A549 (cell line): ENCODE measurements around the gene MPZL2. TPM values are rescaled to one million over a fixed set of nuclear protein-coding genes. Genes with fewer than 3 reads are reported as not detected.

Experiments
- ATAC-seq, 2 experiments: fragments of 200-7000 bp in 1 of 2; fragments of >200 bp in 1 of 2; cut with Nextera tagmentation in 1 of 2; cut with Tn5 transposase in 1 of 2; 3 replicates each; pipeline versions ENCODE4 v1.8.0 to v1.9.1; 2018 to 2020; ENCODE audit warnings: mild to moderate bottlenecking in 1 of 2, moderate library complexity in 1 of 2
- CTCF ChIA-PET: fragments of 300-600 bp; sonication (Branson Sonifier 250); formaldehyde crosslinking; extraction: SDS; loops from one replicate; lab custom pipeline; 2021; ENCODE audit warnings: antibody characterized with exemption, inconsistent platforms; lab: Yijun Ruan, JAX
- POLR2A ChIA-PET: fragments of 350-600 bp; formaldehyde crosslinking; extraction: SDS; loops from one replicate; lab custom pipeline; 2021; ENCODE audit warnings: antibody characterized with exemption, inconsistent platforms; lab: Yijun Ruan, JAX
- DNase-seq, 2 experiments: peaks; one replicate each; pipeline versions ENCODE4 v3.0.0 to v3.0.0-alpha.2; 2011 to 2016; ENCODE audit warnings: low read depth in 1 of 2, low spot score in 1 of 2
- FAIRE-seq: peaks from 2 replicates; lab custom pipeline; 2011; peaks lifted over from hg19 to GRCh38; lab: Jason Lieb, UNC
- H3K27ac ChIP-seq, 2 experiments: fragments of >200 bp; sonication (Bioruptor Twin); formaldehyde crosslinking; 3 replicates each; pipeline ENCODE4 v1.5.1; 2016 to 2017
- H3K4me1 ChIP-seq: fragments of >200 bp; sonication (Bioruptor Twin); formaldehyde crosslinking; 3 replicates; pipeline ENCODE4 v1.6.1; 2016
- H3K4me2 ChIP-seq: fragments of >200 bp; sonication (Bioruptor Twin); formaldehyde crosslinking; 3 replicates; pipeline ENCODE4 v1.6.1; 2016
- H3K4me3 ChIP-seq: fragments of >200 bp; sonication (Bioruptor Twin); formaldehyde crosslinking; 3 replicates; pipeline ENCODE4 v1.5.1; 2016
- H3K9me3 ChIP-seq: fragments of >200 bp; sonication (Bioruptor Twin); formaldehyde crosslinking; 3 replicates; pipeline ENCODE4 v1.6.1; 2016
- BHLHE40 ChIP-seq: IDR thresholded peaks from 2 replicates; pipeline ENCODE4 v1.6.1; 2012; ENCODE audit warnings: low read depth, low read length, inconsistent platforms
- CBX2 ChIP-seq: fragments of 200-600 bp; sonication (generic); IDR thresholded peaks from 2 replicates; pipeline ENCODE4 v1.6.1; 2016; ENCODE audit warnings: low read depth, mild to moderate bottlenecking, borderline replicate concordance
- CEBPB ChIP-seq, 2 experiments: fragments of >200 bp in 1 of 2; sonication (Bioruptor Twin) in 1 of 2; formaldehyde crosslinking in 1 of 2; IDR thresholded peaks; 2 replicates each; pipeline ENCODE4 v1.6.1; 2012 to 2016
- CHD2 ChIP-seq: fragments of 150-350 bp; IDR thresholded peaks from 2 replicates; pipeline ENCODE4 v1.6.1; 2014; ENCODE audit warnings: low read length; ENCODE audit not compliant: partially characterized antibody
- E2F6 ChIP-seq: IDR thresholded peaks from 2 replicates; pipeline ENCODE4 v1.6.1; 2012; ENCODE audit warnings: low read depth, borderline replicate concordance
- EHF ChIP-seq: fragments of 250-450 bp; sonication (Bioruptor Pico); IDR thresholded peaks from 2 replicates; pipeline ENCODE4 v1.5.0; 2020; ENCODE audit warnings: mild to moderate bottlenecking
- EHMT2 ChIP-seq: fragments of 200-600 bp; sonication (generic); IDR thresholded peaks from 2 replicates; pipeline ENCODE4 v1.6.1; 2016; ENCODE audit warnings: antibody characterized with exemption, low read depth, mild to moderate bottlenecking, moderate library complexity
- FOSL2 ChIP-seq, 2 experiments: fragments of 450-650 bp in 1 of 2; fragments of >200 bp in 1 of 2; sonication (Bioruptor Twin) in 1 of 2; formaldehyde crosslinking; IDR thresholded peaks; 2 replicates each; pipeline versions ENCODE4 v1.5.0 to v1.6.1; 2016 to 2020; ENCODE audit warnings: mild to moderate bottlenecking in 1 of 2, moderate library complexity in 1 of 2
- HES2 ChIP-seq: fragments of >200 bp; sonication (Bioruptor Twin); formaldehyde crosslinking; IDR thresholded peaks from 2 replicates; pipeline ENCODE4 v1.6.1; 2016
- HMGXB4 ChIP-seq: fragments of 250-450 bp; sonication (Bioruptor Pico); IDR thresholded peaks from 2 replicates; pipeline ENCODE4 v1.5.0; 2021; ENCODE audit warnings: mild to moderate bottlenecking, moderate library complexity, borderline replicate concordance
- JUNB ChIP-seq: fragments of >200 bp; sonication (Bioruptor Twin); formaldehyde crosslinking; IDR thresholded peaks from 2 replicates; pipeline ENCODE4 v1.6.1; 2016
- MAFK ChIP-seq: fragments of 450-650 bp; IDR thresholded peaks from 2 replicates; pipeline ENCODE4 v1.6.1; 2014; ENCODE audit not compliant: partially characterized antibody
- MAZ ChIP-seq: fragments of 150-350 bp; IDR thresholded peaks from 2 replicates; pipeline ENCODE4 v1.6.1; 2014; ENCODE audit warnings: antibody characterized with exemption, low read depth, low read length, borderline replicate concordance
- NFE2L2 ChIP-seq: fragments of 150-350 bp; conservative IDR thresholded peaks from 2 replicates; pipeline ENCODE4 v1.6.1; 2014; ENCODE audit warnings: low read length
- NPAS2 ChIP-seq: fragments of 250-450 bp; sonication (Bioruptor Pico); IDR thresholded peaks from 2 replicates; pipeline ENCODE4 v1.8.0; 2022; ENCODE audit warnings: mild to moderate bottlenecking, moderate library complexity, borderline replicate concordance
- RAD21 ChIP-seq, 2 experiments: fragments of >200 bp in 1 of 2; sonication (Bioruptor Twin) in 1 of 2; formaldehyde crosslinking in 1 of 2; IDR thresholded peaks in 1 of 2; conservative IDR thresholded peaks in 1 of 2; 2 replicates in 1 of 2; 3 replicates in 1 of 2; pipeline ENCODE4 v1.6.1; 2012 to 2018; ENCODE audit warnings: inconsistent platforms in 1 of 2
- RFX5 ChIP-seq: fragments of 450-650 bp; IDR thresholded peaks from 2 replicates; pipeline ENCODE4 v1.7.1; 2014; ENCODE audit warnings: antibody characterized with exemption, mild to moderate bottlenecking, moderate library complexity
- ZNF302 ChIP-seq: fragments of 250-450 bp; sonication (Bioruptor Pico); IDR thresholded peaks from 2 replicates; pipeline ENCODE4 v1.9.0; 2021; ENCODE audit warnings: inconsistent platforms, mild to moderate bottlenecking, moderate library complexity
- WGBS: methylation state at CpG from one replicate; pipeline ENCODE4 v1.1.6; 2017; ENCODE audit errors: missing lambda C conversion rate; 5-methylcytosine and 5-hydroxymethylcytosine counted together
- polyA plus RNA-seq, 4 experiments: library from polyadenylated mRNA; depleted of rRNA in 3 of 4; stranded (reverse); fragments of >200 nt; fragmentation: RNase III in 1 of 4; extraction: RNeasy Plus Mini Kit Qiagen cat#74134 plus additional on column Dnase treatment in 1 of 4; gene quantifications; 2 replicates in 3 of 4; 3 replicates in 1 of 4; pipeline ENCODE4 v1.2.3, GENCODE V29; 2011 to 2017
- TF ChIP-seq, protein P1 (sequence below): IDR thresholded peaks from 2 replicates; pipeline ENCODE4 v1.6.1; 2012
- TF ChIP-seq, protein P2 (sequence below): fragments of 150-350 bp; IDR thresholded peaks from 2 replicates; pipeline ENCODE4 v1.6.1; 2014; ENCODE audit warnings: low read depth, mild to moderate bottlenecking, low read length
- TF ChIP-seq, protein P3 (sequence below): fragments of >200 bp; sonication (Bioruptor Twin); formaldehyde crosslinking; IDR thresholded peaks from 3 replicates; pipeline ENCODE4 v1.5.1; 2016
- TF ChIP-seq, protein P4 (sequence below): fragments of 200-600 bp; sonication (generic); IDR thresholded peaks from 2 replicates; pipeline ENCODE4 v1.6.1; 2016; ENCODE audit warnings: antibody characterized with exemption, mild to moderate bottlenecking, moderate library complexity

The MPZL2 gene
- polyA plus RNA-seq, 2 of the 4 experiments (the other 2 are of a cell fraction) = 0.14 TPM; not detected in 1

- no peak overlapping the region for H3K27ac ChIP-seq
- WGBS = 80% methylated on average over 5 of the region's 5 CpGs
- CTCF ChIA-PET = interaction anchor here (1.0 kb wide), 1 partner anchor 8 kb away, joined by 3 read pairs; no protein-coding TSS in a partner anchor
- no peaks in the 10 kb centered on the region for H3K9me3 ChIP-seq
- no peaks in the 10 kb centered on the region for H3K4me1 ChIP-seq
- DNase-seq = no peak
- H3K4me2 ChIP-seq = no peak overlapping the region
- POLR2A ChIA-PET = no interaction called here
- ATAC-seq = no peak
- no peak for FAIRE-seq
- no peak overlapping the region for H3K4me3 ChIP-seq
- TF ChIP-seq, protein P1, sequence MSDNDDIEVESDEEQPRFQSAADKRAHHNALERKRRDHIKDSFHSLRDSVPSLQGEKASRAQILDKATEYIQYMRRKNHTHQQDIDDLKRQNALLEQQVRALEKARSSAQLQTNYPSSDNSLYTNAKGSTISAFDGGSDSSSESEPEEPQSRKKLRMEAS = no peak
- TF ChIP-seq EHMT2 (no peak), CBX2 (no peak), E2F6 (no peak), CEBPB (IDR thresholded peaks at IDR 0.05) (no peak), MAZ (no peak), JUNB (no peak), NFE2L2 (no peak), ZNF302 (no peak), RFX5 (no peak), HES2 (no peak), EHF (no peak), FOSL2 (IDR thresholded peaks at IDR 0.05) (no peak), FOSL2 (CRISPR knock-in tag; IDR thresholded peaks at IDR 0.05) (no peak), RAD21 (conservative IDR thresholded peaks at IDR 0.05 in 1 of 2, IDR thresholded peaks at IDR 0.05 in 1 of 2) (no peak), NPAS2 (CRISPR knock-in tag) (no peak), CHD2 (no peak), HMGXB4 (CRISPR knock-in tag) (no peak)
- TF ChIP-seq, protein P2, sequence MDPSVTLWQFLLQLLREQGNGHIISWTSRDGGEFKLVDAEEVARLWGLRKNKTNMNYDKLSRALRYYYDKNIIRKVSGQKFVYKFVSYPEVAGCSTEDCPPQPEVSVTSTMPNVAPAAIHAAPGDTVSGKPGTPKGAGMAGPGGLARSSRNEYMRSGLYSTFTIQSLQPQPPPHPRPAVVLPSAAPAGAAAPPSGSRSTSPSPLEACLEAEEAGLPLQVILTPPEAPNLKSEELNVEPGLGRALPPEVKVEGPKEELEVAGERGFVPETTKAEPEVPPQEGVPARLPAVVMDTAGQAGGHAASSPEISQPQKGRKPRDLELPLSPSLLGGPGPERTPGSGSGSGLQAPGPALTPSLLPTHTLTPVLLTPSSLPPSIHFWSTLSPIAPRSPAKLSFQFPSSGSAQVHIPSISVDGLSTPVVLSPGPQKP = no peak
- TF ChIP-seq, protein P3, sequence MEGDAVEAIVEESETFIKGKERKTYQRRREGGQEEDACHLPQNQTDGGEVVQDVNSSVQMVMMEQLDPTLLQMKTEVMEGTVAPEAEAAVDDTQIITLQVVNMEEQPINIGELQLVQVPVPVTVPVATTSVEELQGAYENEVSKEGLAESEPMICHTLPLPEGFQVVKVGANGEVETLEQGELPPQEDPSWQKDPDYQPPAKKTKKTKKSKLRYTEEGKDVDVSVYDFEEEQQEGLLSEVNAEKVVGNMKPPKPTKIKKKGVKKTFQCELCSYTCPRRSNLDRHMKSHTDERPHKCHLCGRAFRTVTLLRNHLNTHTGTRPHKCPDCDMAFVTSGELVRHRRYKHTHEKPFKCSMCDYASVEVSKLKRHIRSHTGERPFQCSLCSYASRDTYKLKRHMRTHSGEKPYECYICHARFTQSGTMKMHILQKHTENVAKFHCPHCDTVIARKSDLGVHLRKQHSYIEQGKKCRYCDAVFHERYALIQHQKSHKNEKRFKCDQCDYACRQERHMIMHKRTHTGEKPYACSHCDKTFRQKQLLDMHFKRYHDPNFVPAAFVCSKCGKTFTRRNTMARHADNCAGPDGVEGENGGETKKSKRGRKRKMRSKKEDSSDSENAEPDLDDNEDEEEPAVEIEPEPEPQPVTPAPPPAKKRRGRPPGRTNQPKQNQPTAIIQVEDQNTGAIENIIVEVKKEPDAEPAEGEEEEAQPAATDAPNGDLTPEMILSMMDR = no peak
These were observed 30.7 kb downstream of the MPZL2 start for GRCh38 chr11:118233377-118233776.

GRCh38 chr11:118232659-118233058 lies 31.4 kb downstream of the MPZL2 start:
- TF ChIP-seq, protein P4, sequence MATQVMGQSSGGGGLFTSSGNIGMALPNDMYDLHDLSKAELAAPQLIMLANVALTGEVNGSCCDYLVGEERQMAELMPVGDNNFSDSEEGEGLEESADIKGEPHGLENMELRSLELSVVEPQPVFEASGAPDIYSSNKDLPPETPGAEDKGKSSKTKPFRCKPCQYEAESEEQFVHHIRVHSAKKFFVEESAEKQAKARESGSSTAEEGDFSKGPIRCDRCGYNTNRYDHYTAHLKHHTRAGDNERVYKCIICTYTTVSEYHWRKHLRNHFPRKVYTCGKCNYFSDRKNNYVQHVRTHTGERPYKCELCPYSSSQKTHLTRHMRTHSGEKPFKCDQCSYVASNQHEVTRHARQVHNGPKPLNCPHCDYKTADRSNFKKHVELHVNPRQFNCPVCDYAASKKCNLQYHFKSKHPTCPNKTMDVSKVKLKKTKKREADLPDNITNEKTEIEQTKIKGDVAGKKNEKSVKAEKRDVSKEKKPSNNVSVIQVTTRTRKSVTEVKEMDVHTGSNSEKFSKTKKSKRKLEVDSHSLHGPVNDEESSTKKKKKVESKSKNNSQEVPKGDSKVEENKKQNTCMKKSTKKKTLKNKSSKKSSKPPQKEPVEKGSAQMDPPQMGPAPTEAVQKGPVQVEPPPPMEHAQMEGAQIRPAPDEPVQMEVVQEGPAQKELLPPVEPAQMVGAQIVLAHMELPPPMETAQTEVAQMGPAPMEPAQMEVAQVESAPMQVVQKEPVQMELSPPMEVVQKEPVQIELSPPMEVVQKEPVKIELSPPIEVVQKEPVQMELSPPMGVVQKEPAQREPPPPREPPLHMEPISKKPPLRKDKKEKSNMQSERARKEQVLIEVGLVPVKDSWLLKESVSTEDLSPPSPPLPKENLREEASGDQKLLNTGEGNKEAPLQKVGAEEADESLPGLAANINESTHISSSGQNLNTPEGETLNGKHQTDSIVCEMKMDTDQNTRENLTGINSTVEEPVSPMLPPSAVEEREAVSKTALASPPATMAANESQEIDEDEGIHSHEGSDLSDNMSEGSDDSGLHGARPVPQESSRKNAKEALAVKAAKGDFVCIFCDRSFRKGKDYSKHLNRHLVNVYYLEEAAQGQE = no peak
- no peak for TF ChIP-seq BHLHE40
- no peak for TF ChIP-seq EHF
- no peak for TF ChIP-seq MAFK
- no peak for TF ChIP-seq MAZ
- ATAC-seq (no peak), DNase-seq (no peak), FAIRE-seq (no peak)
- Histone ChIP-seq H3K4me1 (no peaks in the 10 kb centered on the region), H3K4me3 (no peak overlapping the region), H3K27ac (no peak overlapping the region), H3K4me2 (no peak overlapping the region), H3K9me3 (no peaks in the 10 kb centered on the region)
- CTCF ChIA-PET = interaction anchor here (1.0 kb wide), 1 partner anchor 9 kb away, joined by 3 read pairs; no protein-coding TSS in a partner anchor
- POLR2A ChIA-PET = no interaction called here
- 18% methylated on average over 1 of the region's 1 CpG for WGBS
